Duodenal mucosa (tissue), 2 donors: ENCODE results near the gene OR8S1.
"Not testable (repeated sequence)": the region's sequence is repeated elsewhere in the genome, so short reads cannot be mapped to it uniquely, and the experiment has no call there.

ENCODE experiments used
- H3K27ac ChIP-seq: one replicate; pipeline ENCODE4 v1.7.0; 2013; ENCODE audit warnings: low read depth, low read length
- H3K27me3 ChIP-seq, 2 donors: one replicate each; pipeline ENCODE4 v1.7.0; 2013; ENCODE audit warnings: low read length in 2 of 2, control low read depth in 1 of 2; ENCODE audit not compliant: insufficient read depth in 2 of 2, control insufficient read depth in 1 of 2
- H3K36me3 ChIP-seq, 2 donors: one replicate each; pipeline ENCODE4 v1.7.0; 2013; ENCODE audit warnings: low read length in 2 of 2, control low read depth in 1 of 2; ENCODE audit not compliant: insufficient read depth in 2 of 2, control insufficient read depth in 1 of 2
- H3K4me1 ChIP-seq, 2 donors: one replicate each; pipeline ENCODE4 v1.7.0; 2013; ENCODE audit warnings: low read length in 2 of 2, control low read depth in 1 of 2; ENCODE audit not compliant: insufficient read depth in 2 of 2, control insufficient read depth in 1 of 2
- H3K4me3 ChIP-seq, 2 donors: one replicate each; pipeline ENCODE4 v1.7.0; 2013; ENCODE audit warnings: low read length in 2 of 2, low read depth in 1 of 2
- H3K9ac ChIP-seq, 2 donors: one replicate each; pipeline ENCODE4 v1.7.0; 2013; ENCODE audit warnings: low read length in 2 of 2, low read depth in 1 of 2
- H3K9me3 ChIP-seq, 2 donors: one replicate each; pipeline ENCODE4 v1.7.0; 2013; ENCODE audit warnings: low read length in 2 of 2, control low read depth in 1 of 2; ENCODE audit not compliant: control insufficient read depth in 1 of 2

OR8S1 gene

DNA sequence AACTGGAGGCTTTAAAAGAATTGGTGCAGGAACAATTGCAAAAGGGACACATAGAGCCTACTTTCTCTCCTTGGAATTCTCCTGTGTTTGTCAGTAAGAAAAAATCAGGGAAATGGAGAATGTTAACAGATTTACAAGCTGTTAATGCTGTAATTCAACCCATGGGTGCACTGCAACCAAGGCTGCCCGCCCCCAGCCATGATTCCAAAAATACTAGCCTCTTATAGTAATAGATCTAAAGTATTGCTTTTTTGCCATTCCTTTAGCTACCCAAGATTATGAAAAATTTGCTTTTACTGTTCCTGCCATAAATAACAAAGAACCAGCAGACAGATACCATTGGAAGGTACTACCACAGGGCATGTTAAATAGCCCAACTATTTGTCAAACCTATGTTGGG is 15.3 kb upstream of the OR8S1 start:
- Histone ChIP-seq H3K4me3 (no peak overlapping the region), H3K27me3 (no peaks in the 10 kb centered on the region), H3K9me3 (peaks cover 0 to 3% of the 10 kb centered on the region in 2 donors), H3K4me1 (no peaks in the 10 kb centered on the region), H3K27ac (no peak overlapping the region), H3K36me3 (no peaks in the 10 kb centered on the region), H3K9ac (no peak overlapping the region)

DNA sequence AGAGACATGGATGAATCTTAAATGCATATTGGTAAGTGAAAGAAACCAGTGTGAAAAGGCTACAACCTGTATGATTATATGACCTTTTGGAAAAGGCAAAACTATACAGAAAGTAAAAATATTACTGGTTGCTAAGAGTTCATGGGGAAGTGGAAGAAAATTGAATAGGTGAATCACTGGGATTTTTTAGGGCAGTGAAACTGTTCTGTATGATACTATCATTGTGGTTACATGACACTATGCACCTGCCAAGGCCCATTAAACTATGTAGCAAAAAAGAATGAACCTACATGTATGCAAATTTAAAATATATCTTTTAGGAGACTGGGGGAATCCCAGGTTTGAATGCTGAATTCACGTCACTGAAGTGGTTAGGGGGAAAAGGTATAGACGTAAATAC is 12.6 kb upstream of the OR8S1 start:
- H3K4me3 ChIP-seq: no peak overlapping the region
- no peaks in the 10 kb centered on the region for H3K36me3 ChIP-seq
- peaks cover 0 to 3% of the 10 kb centered on the region in 2 donors for H3K9me3 ChIP-seq
- H3K27ac ChIP-seq: no peak overlapping the region
- no peak overlapping the region for H3K9ac ChIP-seq
- no peaks in the 10 kb centered on the region for H3K4me1 ChIP-seq
- no peaks in the 10 kb centered on the region for H3K27me3 ChIP-seq

- no peak overlapping the region for H3K4me3 ChIP-seq
- no peak overlapping the region for H3K9ac ChIP-seq
- no peak overlapping the region for H3K27ac ChIP-seq
- peaks cover 0 to 3% of the 10 kb centered on the region in 2 donors for H3K9me3 ChIP-seq
- no peaks in the 10 kb centered on the region for H3K36me3 ChIP-seq
- H3K4me1 ChIP-seq: no peaks in the 10 kb centered on the region
- H3K27me3 ChIP-seq: no peaks in the 10 kb centered on the region
Observed at GRCh38 chr12:48514728-48515127, 10.7 kb upstream of the OR8S1 start.

GRCh38 chr12:48520381-48520780 is 5.1 kb upstream of the OR8S1 start:
- H3K27ac ChIP-seq, H3K9me3 ChIP-seq, H3K4me1 ChIP-seq, H3K36me3 ChIP-seq, H3K9ac ChIP-seq, H3K27me3 ChIP-seq, H3K4me3 ChIP-seq: not testable (repeated sequence)

- H3K9ac ChIP-seq: no peak overlapping the region
Observed at GRCh38 chr12:48527891-48528670, 2.6 kb downstream of the OR8S1 start.

DNA sequence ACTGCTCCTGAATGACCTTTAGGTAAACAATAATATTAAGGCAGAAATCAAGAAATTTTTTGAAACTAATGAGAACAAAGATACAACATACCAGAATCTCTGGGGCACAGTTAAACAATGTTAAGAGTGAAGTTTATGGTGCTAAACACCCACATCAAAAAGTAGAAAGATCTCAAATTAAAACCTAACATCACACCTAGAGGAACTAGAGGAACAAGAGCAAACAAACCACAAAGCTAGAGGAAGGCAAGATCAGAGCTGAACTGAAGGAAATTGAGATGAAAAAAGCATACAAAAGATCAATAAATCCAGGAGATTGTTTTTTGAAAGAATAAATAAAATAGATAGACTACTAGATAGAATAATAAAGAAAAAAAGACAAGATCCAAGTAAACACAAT is 7.2 kb downstream of the OR8S1 start:
- no peaks in the 10 kb centered on the region for H3K4me1 ChIP-seq

More at GRCh38 chr12:48527891-48528670, 2.6 kb downstream of the OR8S1 start:
- Histone ChIP-seq H3K27me3 (no peaks in the 10 kb centered on the region), H3K36me3 (no peaks in the 10 kb centered on the region), H3K4me1 (no peaks in the 10 kb centered on the region), H3K4me3 (no peak overlapping the region), H3K27ac (no peak overlapping the region), H3K9me3 (no peaks in the 10 kb centered on the region)

DNA sequence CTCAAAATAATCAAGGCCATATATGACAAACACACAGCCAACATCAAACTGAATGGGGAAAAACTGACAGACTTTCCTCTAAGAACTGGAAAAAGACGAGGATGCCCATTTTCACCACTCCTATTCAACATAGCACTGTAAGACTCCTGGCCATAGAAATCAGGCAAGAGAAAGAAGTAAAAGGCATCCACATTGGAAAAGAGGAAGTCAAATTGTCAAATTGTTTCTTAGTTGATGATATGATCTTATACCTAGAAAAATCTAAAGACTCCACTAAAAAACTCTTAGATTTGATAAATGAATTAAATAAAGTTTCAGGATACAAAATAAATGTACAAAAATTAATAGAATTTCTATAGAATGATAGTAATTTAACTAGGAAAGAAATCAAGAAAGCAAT is 11.2 kb downstream of the OR8S1 start:
- H3K27me3 ChIP-seq: no peaks in the 10 kb centered on the region
- no peak overlapping the region for H3K27ac ChIP-seq
- H3K9ac ChIP-seq: no peak overlapping the region
- H3K9me3 ChIP-seq: no peaks in the 10 kb centered on the region
- H3K36me3 ChIP-seq: no peaks in the 10 kb centered on the region
- no peaks in the 10 kb centered on the region for H3K4me1 ChIP-seq
- no peak overlapping the region for H3K4me3 ChIP-seq

More for the DNA sequence above, 7.2 kb downstream of the OR8S1 start:
- no peaks in the 10 kb centered on the region for H3K9me3 ChIP-seq
- H3K27me3 ChIP-seq: no peaks in the 10 kb centered on the region
- no peak overlapping the region for H3K9ac ChIP-seq
- H3K27ac ChIP-seq: no peak overlapping the region
- no peak overlapping the region for H3K4me3 ChIP-seq
- H3K36me3 ChIP-seq: no peaks in the 10 kb centered on the region

- H3K27me3 ChIP-seq: no peaks in the 10 kb centered on the region
Observed at GRCh38 chr12:48542300-48542928, 17.0 kb downstream of the OR8S1 start.

DNA sequence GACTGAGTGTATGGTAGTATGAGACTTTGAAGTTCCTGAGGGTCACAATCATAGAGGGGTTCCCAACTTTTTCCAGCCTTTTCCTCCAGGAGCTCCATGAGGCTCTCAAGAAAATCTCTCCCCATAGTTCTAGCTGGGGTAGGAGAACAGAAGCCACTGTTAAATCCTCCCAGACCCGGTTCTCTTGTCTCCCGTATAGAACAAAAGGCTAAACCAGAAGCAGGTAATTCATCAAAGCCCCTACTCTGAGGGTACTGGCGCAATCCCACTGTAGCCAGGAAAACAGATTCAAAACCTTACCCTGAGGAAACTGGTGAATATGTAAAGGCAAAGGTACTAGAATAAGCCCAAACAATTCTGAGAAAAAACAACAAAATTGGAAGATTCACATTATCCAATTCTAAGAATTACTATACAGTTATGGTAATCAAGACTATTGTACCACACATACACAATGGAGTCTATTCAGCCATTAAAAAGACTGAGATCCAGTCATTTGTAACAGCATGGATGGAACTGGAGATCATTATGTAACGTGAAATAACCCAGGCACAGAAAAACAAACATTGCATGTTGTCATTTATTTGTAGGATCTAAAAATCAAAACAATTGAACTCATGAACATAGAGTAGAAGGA is 20.5 kb downstream of the OR8S1 start:
- H3K36me3 ChIP-seq: no peaks in the 10 kb centered on the region
- no peak overlapping the region for H3K4me3 ChIP-seq
- no peak overlapping the region for H3K9ac ChIP-seq
- H3K4me1 ChIP-seq: no peaks in the 10 kb centered on the region
- H3K27ac ChIP-seq: no peak overlapping the region
- H3K27me3 ChIP-seq: no peaks in the 10 kb centered on the region
- H3K9me3 ChIP-seq: no peaks in the 10 kb centered on the region

More at GRCh38 chr12:48542300-48542928, 17.0 kb downstream of the OR8S1 start:
- Histone ChIP-seq H3K9ac (no peak overlapping the region), H3K27ac (no peak overlapping the region), H3K36me3 (no peaks in the 10 kb centered on the region), H3K4me1 (no peaks in the 10 kb centered on the region), H3K9me3 (no peaks in the 10 kb centered on the region), H3K4me3 (no peak overlapping the region)

DNA sequence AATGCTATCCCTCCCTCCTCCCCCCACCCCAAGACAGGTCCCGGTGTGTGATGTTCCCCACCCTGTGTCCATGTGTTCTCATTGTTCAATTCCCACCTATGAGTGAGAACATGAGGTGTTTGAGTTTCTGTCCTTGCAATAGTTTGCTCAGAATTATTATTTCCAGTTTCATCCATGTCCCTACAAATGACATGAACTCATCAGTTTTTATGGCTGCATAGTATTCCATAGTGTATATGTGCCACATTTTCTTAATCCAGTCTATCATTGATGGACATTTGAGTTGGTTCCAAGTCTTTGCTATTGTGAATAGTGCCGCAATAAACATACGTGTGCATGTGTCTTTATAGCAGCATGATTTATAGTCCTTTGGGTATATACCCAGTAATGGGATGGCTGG is 21.6 kb downstream of the OR8S1 start:
- not testable (repeated sequence) for H3K9ac ChIP-seq, H3K36me3 ChIP-seq, H3K4me3 ChIP-seq, H3K4me1 ChIP-seq, H3K9me3 ChIP-seq, H3K27me3 ChIP-seq, H3K27ac ChIP-seq
